MM.1S (cell line): ENCODE results near the gene CTNNA1.
"Not testable (repeated sequence)": the region's sequence is repeated elsewhere in the genome, so short reads cannot be mapped to it uniquely, and the experiment has no call there.

Experiments used
- DNase-seq: peaks from one replicate; pipeline ENCODE4 v3.0.0-alpha.2; 2015
- H2AFZ ChIP-seq: fragments of 300-600 bp; sonication (generic); 2 replicates; pipeline ENCODE4 v1.6.0; 2016; ENCODE audit warnings: antibody characterized with exemption, low read length
- H3F3A ChIP-seq: fragments of 300-600 bp; sonication (generic); 2 replicates; pipeline ENCODE4 v1.6.1; 2016; ENCODE audit warnings: mild to moderate bottlenecking, antibody characterized with exemption, low read length, moderate library complexity, mixed read lengths; ENCODE audit not compliant: insufficient read depth
- H3K27ac ChIP-seq: fragments of 300-600 bp; sonication (generic); 2 replicates; pipeline ENCODE4 v1.5.1; 2016; ENCODE audit warnings: mild to moderate bottlenecking, low read length
- H3K27me3 ChIP-seq: fragments of 300-600 bp; sonication (generic); replicated peaks from 2 replicates; pipeline ENCODE4 v1.6.0; 2016; ENCODE audit warnings: low read length; ENCODE audit not compliant: insufficient read depth
- H3K36me3 ChIP-seq: fragments of 300-600 bp; sonication (generic); replicated peaks from 2 replicates; pipeline ENCODE4 v1.6.1; 2016; ENCODE audit warnings: mild to moderate bottlenecking, low read length, mixed read lengths; ENCODE audit not compliant: insufficient read depth
- H3K4me1 ChIP-seq: fragments of 300-600 bp; sonication (generic); 2 replicates; pipeline ENCODE4 v1.6.1; 2016; ENCODE audit warnings: low read length, mixed read lengths
- H3K4me2 ChIP-seq: fragments of 300-600 bp; sonication (generic); 2 replicates; pipeline ENCODE4 v1.6.0; 2016; ENCODE audit warnings: low read depth, low read length
- H3K4me3 ChIP-seq: fragments of 300-600 bp; sonication (generic); 2 replicates; pipeline ENCODE4 v1.5.1; 2016; ENCODE audit warnings: low read length, mixed read lengths
- H3K79me2 ChIP-seq: fragments of 300-600 bp; sonication (generic); 2 replicates; pipeline ENCODE4 v1.6.1; 2016; ENCODE audit warnings: mixed run types, low read length, mixed read lengths
- H3K9ac ChIP-seq: fragments of 300-600 bp; sonication (generic); 2 replicates; pipeline ENCODE4 v1.6.1; 2016; ENCODE audit warnings: low read length, mixed read lengths
- H3K9me2 ChIP-seq: fragments of 300-600 bp; sonication (generic); replicated peaks from 2 replicates; pipeline ENCODE4 v1.6.1; 2016; ENCODE audit warnings: mild to moderate bottlenecking, low read length, mixed read lengths; ENCODE audit not compliant: insufficient read depth
- H3K9me3 ChIP-seq: fragments of 300-600 bp; sonication (generic); replicated peaks from 2 replicates; pipeline ENCODE4 v1.6.1; 2016; ENCODE audit warnings: mild to moderate bottlenecking, low read length, mixed read lengths; ENCODE audit not compliant: insufficient read depth
- H4K20me1 ChIP-seq: fragments of 300-600 bp; sonication (generic); 2 replicates; pipeline ENCODE4 v1.6.1; 2016; ENCODE audit warnings: mild to moderate bottlenecking, low read length, moderate library complexity, mixed read lengths; ENCODE audit not compliant: insufficient read depth
- CTCF ChIP-seq: fragments of 300-600 bp; sonication (generic); IDR thresholded peaks from 2 replicates; pipeline ENCODE4 v1.5.1; 2016; ENCODE audit warnings: antibody characterized with exemption, low read length, mixed read lengths
- EZH2 ChIP-seq: fragments of 300-600 bp; sonication (generic); optimal IDR thresholded peaks from 2 replicates; pipeline ENCODE3; 2017; ENCODE audit warnings: low read depth, mild to moderate bottlenecking, antibody characterized with exemption, low read length, mixed read lengths
- EZH2phosphoT487 ChIP-seq: fragments of 300-600 bp; sonication (generic); IDR thresholded peaks from 2 replicates; pipeline ENCODE4 v1.6.1; 2018; ENCODE audit warnings: antibody characterized with exemption, low read length

CTNNA1 gene

GRCh38 chr5:138805096-138805495 is 51.9 kb downstream of the CTNNA1 start:
- Histone ChIP-seq H3K79me2 (peaks cover 16% of the 10 kb centered on the region; the same call in 1 of the 2 replicates), H3K9me3 (no peaks in the 10 kb centered on the region)

GRCh38 chr5:138807182-138807581 is 54.0 kb downstream of the CTNNA1 start:
- no peak overlapping the region for H2AFZ ChIP-seq
- no peaks in the 10 kb centered on the region for H3K9me3 ChIP-seq
- H3F3A ChIP-seq = no peaks in the 10 kb centered on the region
- no peak overlapping the region for H3K9ac ChIP-seq
- TF ChIP-seq EZH2phosphoT487 = no peak
- no peak for TF ChIP-seq EZH2
- no peak for TF ChIP-seq CTCF
- H3K4me3 ChIP-seq = no peak overlapping the region
- no peak overlapping the region for H3K4me2 ChIP-seq
- H3K36me3 ChIP-seq = 0 out of 2 replicates have a peak, but pooled peaks cover 3% of the 10 kb centered on the region
- DNase-seq = no peak
- no peaks in the 10 kb centered on the region for H3K27me3 ChIP-seq
- peaks cover 16% of the 10 kb centered on the region; the same call in 1 of the 2 replicates for H3K79me2 ChIP-seq
- no peaks in the 10 kb centered on the region for H3K9me2 ChIP-seq
- H3K27ac ChIP-seq = no peak overlapping the region
- H3K4me1 ChIP-seq = no peaks in the 10 kb centered on the region
- no peaks in the 10 kb centered on the region for H4K20me1 ChIP-seq

More at GRCh38 chr5:138805096-138805495, 51.9 kb downstream of the CTNNA1 start:
- H3K4me2 ChIP-seq = no peak overlapping the region
- no peaks in the 10 kb centered on the region for H4K20me1 ChIP-seq
- H3K27me3 ChIP-seq = no peaks in the 10 kb centered on the region
- 0 out of 2 replicates have a peak, but pooled peaks cover 1% of the 10 kb centered on the region for H3K36me3 ChIP-seq
- H3F3A ChIP-seq = no peaks in the 10 kb centered on the region
- TF ChIP-seq CTCF (no peak), EZH2phosphoT487 (no peak), EZH2 (no peak)
- no peak overlapping the region for H3K4me3 ChIP-seq
- no peaks in the 10 kb centered on the region for H3K4me1 ChIP-seq
- H3K27ac ChIP-seq = no peak overlapping the region
- H2AFZ ChIP-seq = no peak overlapping the region
- no peaks in the 10 kb centered on the region for H3K9me2 ChIP-seq
- H3K9ac ChIP-seq = no peak overlapping the region
- DNase-seq = no peak

- no peak overlapping the region for H3K4me3 ChIP-seq
- no peaks in the 10 kb centered on the region for H3K4me1 ChIP-seq
- no peak overlapping the region for H3K4me2 ChIP-seq
- no peaks in the 10 kb centered on the region for H4K20me1 ChIP-seq
- no peak overlapping the region for H3K9ac ChIP-seq
- H3F3A ChIP-seq = no peaks in the 10 kb centered on the region
- peaks cover 12% of the 10 kb centered on the region; the same call in 1 of the 2 replicates for H3K79me2 ChIP-seq
- H2AFZ ChIP-seq = no peak overlapping the region
- H3K9me2 ChIP-seq = no peaks in the 10 kb centered on the region
- 0 out of 2 replicates have a peak, but pooled peaks cover 3% of the 10 kb centered on the region for H3K36me3 ChIP-seq
- no peak for DNase-seq
- no peaks in the 10 kb centered on the region for H3K27me3 ChIP-seq
- TF ChIP-seq CTCF (no peak), EZH2phosphoT487 (no peak), EZH2 (no peak)
- H3K9me3 ChIP-seq = no peaks in the 10 kb centered on the region
- H3K27ac ChIP-seq = no peak overlapping the region
Observed at GRCh38 chr5:138809391-138809790, 56.2 kb downstream of the CTNNA1 start.

GRCh38 chr5:138810861-138811260 is 57.6 kb downstream of the CTNNA1 start:
- not testable (repeated sequence) for H3K4me2 ChIP-seq, H3K4me3 ChIP-seq, H3K36me3 ChIP-seq, H3K9me2 ChIP-seq, H3K9me3 ChIP-seq, H3F3A ChIP-seq, H3K79me2 ChIP-seq, H2AFZ ChIP-seq, DNase-seq, H3K4me1 ChIP-seq, H3K9ac ChIP-seq, H4K20me1 ChIP-seq, H3K27ac ChIP-seq, H3K27me3 ChIP-seq
